ENCODE data around the gene PWWP2B. TPM values are rescaled to one million over a fixed set of nuclear protein-coding genes. Genes with fewer than 3 reads are reported as not detected.

The PWWP2B gene
- total RNA-seq, 1 donor from 2014 or later, result 9.1 TPM

- DNase-seq (ENCODE audit: low spot score), result no peak
Measured at GRCh38 chr10:132394201-132394811, 2.7 kb upstream of the PWWP2B start.

- no peak for DNase-seq (ENCODE audit: low spot score)
Measured at GRCh38 chr10:132394936-132395703, 1.9 kb upstream of the PWWP2B start.

GRCh38 chr10:132395704-132396493 is 1.1 kb upstream of the PWWP2B start:
- peak; percentile 56 for DNase-seq (ENCODE audit: low spot score)

- DNase-seq (ENCODE audit: low spot score), result peak; percentile 46
Measured at GRCh38 chr10:132396494-132397035, 435 bp upstream of the PWWP2B start.

- DNase-seq (ENCODE audit: low spot score), result peak; percentile 53
Measured at GRCh38 chr10:132397671-132398565, 918 bp downstream of the PWWP2B start.

GRCh38 chr10:132398566-132398991 is 1.6 kb downstream of the PWWP2B start:
- DNase-seq (ENCODE audit: low spot score), result no peak

- DNase-seq (ENCODE audit: low spot score), result no peak
Measured at GRCh38 chr10:132399117-132400035, 2.4 kb downstream of the PWWP2B start.

GRCh38 chr10:132400041-132400546 is 3.1 kb downstream of the PWWP2B start:
- no peak for DNase-seq (ENCODE audit: low spot score)

- no peak for DNase-seq (ENCODE audit: low spot score)
Measured at GRCh38 chr10:132400547-132401151, 3.6 kb downstream of the PWWP2B start.

- DNase-seq (ENCODE audit: low spot score), result no peak
Measured at GRCh38 chr10:132401401-132402118, 4.6 kb downstream of the PWWP2B start.

- no peak for DNase-seq (ENCODE audit: low spot score)
Measured at GRCh38 chr10:132402781-132403241, 5.8 kb downstream of the PWWP2B start.

- no peak for DNase-seq (ENCODE audit: low spot score)
Measured at GRCh38 chr10:132403511-132404168, 6.6 kb downstream of the PWWP2B start.

GRCh38 chr10:132404169-132404880 is 7.3 kb downstream of the PWWP2B start:
- no peak for DNase-seq (ENCODE audit: low spot score)

- DNase-seq (ENCODE audit: low spot score), result no peak
Measured at GRCh38 chr10:132404911-132405462, 8.0 kb downstream of the PWWP2B start.

GRCh38 chr10:132405463-132405991 is 8.5 kb downstream of the PWWP2B start:
- no peak for DNase-seq (ENCODE audit: low spot score)

GRCh38 chr10:132406181-132406580 is 9.2 kb downstream of the PWWP2B start:
- no peak for DNase-seq (ENCODE audit: low spot score)

- no peak for DNase-seq (ENCODE audit: low spot score)
Measured at GRCh38 chr10:132406750-132407149, 9.8 kb downstream of the PWWP2B start.

Measured in umbilical cord (tissue), 2 donors.